ENCODE measurements around the gene CYB561. TPM values are rescaled to one million over a fixed set of nuclear protein-coding genes. Genes with fewer than 3 reads are reported as not detected.
A peak's percentile ranks its signal among the peaks of the same experiment; 100 is the strongest.

CYB561 gene
- total and polyA plus RNA-seq, 9 of the 15 experiments (the other 6 are each of a cell fraction or from before 2014, with no cell fraction given), result 4.0 to 30.8 (median 17.4) TPM

- H2AFZ ChIP-seq (ENCODE audit: low read depth, low read length), result no peak overlapping the region
- ChIA-PET POLR2A (no interaction called here), CTCF (ENCODE audit: low intra/inter-chr PET ratio) (no interaction called here)
- peaks cover 3% of the 10 kb centered on the region; the same call in 1 of the 2 replicates for H4K20me1 ChIP-seq (replicated peaks; ENCODE audit: control insufficient read depth, insufficient read depth, low read length)
- TF ChIP-seq CBX1 (IDR thresholded peaks at IDR 0.05; ENCODE audit: low read depth) (no peak), EZH2 (IDR thresholded peaks at IDR 0.05; ENCODE audit: borderline replicate concordance, low read depth, low read length) (0 out of 2 replicates have a peak, but pooled peaks have one; percentile 21)
- no peak for DNase-seq (ENCODE audit: extremely low read depth in 1 of 4, low spot score in 3 of 4)
- no peak for ATAC-seq
- no peak for FAIRE-seq
- intact Hi-C loops (cut with micrococcal nuclease) (no loop called here), in situ Hi-C loops (cut with MboI) (no loop called here)
- H3K79me2 ChIP-seq (ENCODE audit: control insufficient read depth, insufficient read depth, low read length), result no peaks in the 10 kb centered on the region
- WGBS (ENCODE audit: insufficient coverage, low coverage, missing lambda C conversion rate), result 14% methylated on average over 22 of the region's 22 CpGs
- no peaks in the 10 kb centered on the region for H3K36me3 ChIP-seq (ENCODE audit: control insufficient read depth, insufficient read depth, low read length)
- H3K9ac ChIP-seq (ENCODE audit: insufficient read depth in 1 of 2, low read depth in 2 of 2, low read length in 2 of 2), result peak overlapping the region in 1 of 2 experiments; percentile 33; a peak in 1 of 4 replicates
- no peak overlapping the region for H3K27ac ChIP-seq (ENCODE audit: extremely low read depth, low read depth, low read length)
- no peaks in the 10 kb centered on the region for H3K9me3 ChIP-seq (replicated peaks; ENCODE audit: control insufficient read depth, insufficient read depth, low read depth, low read length)
- H3K4me3 ChIP-seq, result no peak overlapping the region
- BruUV-seq (replicated peaks), result no TSS peak
- H3K4me2 ChIP-seq (ENCODE audit: insufficient read depth, low read length), result no peak overlapping the region
- no peaks in the 10 kb centered on the region for H3K9me1 ChIP-seq (ENCODE audit: control insufficient read depth, insufficient read depth, low read length)
- peaks cover 0 to 13% of the 10 kb centered on the region in 2 experiments; a peak in 1 of 5 replicates for H3K4me1 ChIP-seq (replicated peaks in 1 of 2; ENCODE audit: control insufficient read depth in 2 of 2, insufficient read depth in 2 of 2, low read length in 2 of 2)
- H3K27me3 ChIP-seq (ENCODE audit: control insufficient read depth in 2 of 2, insufficient read depth in 2 of 2, low read length in 2 of 2), result peaks cover 52 to 82% of the 10 kb centered on the region in 2 experiments; a peak in 4 of 5 replicates
These were observed 44.8 kb upstream of the CYB561 start for GRCh38 chr17:63490858-63491400.

GRCh38 chr17:63490329-63490728, 44.2 kb upstream of the CYB561 start:
- H3K79me2 ChIP-seq (ENCODE audit: control insufficient read depth, insufficient read depth, low read length), result no peaks in the 10 kb centered on the region
- H3K9me1 ChIP-seq (ENCODE audit: control insufficient read depth, insufficient read depth, low read length), result no peaks in the 10 kb centered on the region
- no peak overlapping the region for H3K4me3 ChIP-seq
- H3K9me3 ChIP-seq (replicated peaks; ENCODE audit: control insufficient read depth, insufficient read depth, low read depth, low read length), result no peaks in the 10 kb centered on the region
- ChIA-PET CTCF (ENCODE audit: low intra/inter-chr PET ratio) (no interaction called here), POLR2A (interaction anchor here (1.1 kb wide), 1 partner anchor 10 kb away, joined by 7 read pairs; no protein-coding TSS in a partner anchor)
- H3K27me3 ChIP-seq (ENCODE audit: control insufficient read depth in 2 of 2, insufficient read depth in 2 of 2, low read length in 2 of 2), result peaks cover 49 to 76% of the 10 kb centered on the region in 2 experiments; a peak in 4 of 5 replicates
- no peak for FAIRE-seq
- H3K36me3 ChIP-seq (ENCODE audit: control insufficient read depth, insufficient read depth, low read length), result no peaks in the 10 kb centered on the region
- no peak overlapping the region for H3K27ac ChIP-seq (ENCODE audit: extremely low read depth, low read depth, low read length)
- intact Hi-C loops (cut with micrococcal nuclease) (no loop called here), in situ Hi-C loops (cut with MboI) (no loop called here)
- peaks cover under 1% of the 10 kb centered on the region; the same call in 1 of the 2 replicates for H4K20me1 ChIP-seq (replicated peaks; ENCODE audit: control insufficient read depth, insufficient read depth, low read length)
- peak overlapping the region in 1 of 2 experiments; percentile 61; a peak in 1 of 4 replicates for H3K9ac ChIP-seq (ENCODE audit: insufficient read depth in 1 of 2, low read depth in 2 of 2, low read length in 2 of 2)
- BruUV-seq (replicated peaks), result no TSS peak
- peaks cover 0 to 13% of the 10 kb centered on the region in 2 experiments; a peak in 2 of 5 replicates for H3K4me1 ChIP-seq (replicated peaks in 1 of 2; ENCODE audit: control insufficient read depth in 2 of 2, insufficient read depth in 2 of 2, low read length in 2 of 2)
- WGBS (ENCODE audit: insufficient coverage, low coverage, missing lambda C conversion rate), result 9% methylated on average over 10 of the region's 10 CpGs
- no peak overlapping the region for H3K4me2 ChIP-seq (ENCODE audit: insufficient read depth, low read length)
- 0 out of 2 replicates have a peak, but pooled peaks have one; percentile 11 for TF ChIP-seq NFIC (IDR thresholded peaks at IDR 0.05)
- 0 out of 6 replicates have a peak, but pooled peaks of 1 of the 3 experiments have one; percentile 8 for TF ChIP-seq CTCF (IDR thresholded peaks at IDR 0.05 in 2 of 3, conservative IDR thresholded peaks at IDR 0.05 in 1 of 3; ENCODE audit: insufficient read depth in 2 of 3, low read depth in 1 of 3, low read length in 3 of 3)
- TF ChIP-seq BACH1 (tag; IDR thresholded peaks at IDR 0.05), result no peak
- no peak overlapping the region for H2AFZ ChIP-seq (ENCODE audit: low read depth, low read length)
- ATAC-seq, result no peak
- no peak for DNase-seq (ENCODE audit: extremely low read depth in 1 of 4, low spot score in 3 of 4)
